BJ (cell line): ENCODE results near the gene TOM1L2. TPM values are rescaled to one million over a fixed set of nuclear protein-coding genes. Genes with fewer than 3 reads are reported as not detected.
A peak's percentile ranks its signal among the peaks of the same experiment; 100 is the strongest.

Experiments
- CTCF ChIA-PET: fragments of 350-600 bp; formaldehyde crosslinking; extraction: SDS; loops from one replicate; lab custom pipeline; 2021; ENCODE audit warnings: antibody characterized with exemption, inconsistent platforms; lab: Yijun Ruan, JAX
- POLR2A ChIA-PET: fragments of 300-600 bp; sonication (Branson Sonifier 250); formaldehyde crosslinking; extraction: SDS; loops from one replicate; lab custom pipeline; 2021; ENCODE audit warnings: antibody characterized with exemption; lab: Charles Lee
- DNase-seq: peaks from one replicate; pipeline ENCODE4 v3.0.0-alpha.2; 2011; ENCODE audit warnings: low read depth
- H3K27me3 ChIP-seq: 2 replicates; pipeline ENCODE4 v1.6.0; 2011; ENCODE audit warnings: low read length; ENCODE audit not compliant: control insufficient read depth, insufficient read depth
- H3K36me3 ChIP-seq: 2 replicates; pipeline ENCODE4 v1.5.1; 2011; ENCODE audit warnings: low read length; ENCODE audit not compliant: control insufficient read depth, insufficient read depth
- H3K4me3 ChIP-seq: 2 replicates; pipeline ENCODE4 v1.5.1; 2011; ENCODE audit warnings: low read depth, mild to moderate bottlenecking, control low read depth, low read length
- CTCF ChIP-seq: IDR thresholded peaks from 2 replicates; pipeline ENCODE4 v1.5.1; 2011; ENCODE audit warnings: low read depth, mild to moderate bottlenecking, control low read depth, inconsistent platforms, low read length, moderate library complexity; ENCODE audit not compliant: insufficient read depth
- polyA plus RNA-seq: library from polyadenylated mRNA; depleted of rRNA; stranded (reverse); fragments of >200 nt; gene quantifications from 2 replicates; pipeline ENCODE4 v1.2.3, GENCODE V29; 2011

The TOM1L2 gene
- polyA plus RNA-seq, 1 experiment: 39.6 TPM

GRCh38 chr17:17819561-17819995 lies 152.6 kb downstream of the TOM1L2 start:
- ChIA-PET CTCF (interaction anchor here (1.9 kb wide), 1 partner anchor 8 kb away, joined by 13 read pairs; no protein-coding TSS in a partner anchor), POLR2A (no interaction called here)
- H3K36me3 ChIP-seq: peaks cover 36% of the 10 kb centered on the region
- TF ChIP-seq CTCF: no peak
- DNase-seq: peak; percentile 20
- no peak overlapping the region for H3K4me3 ChIP-seq
- H3K27me3 ChIP-seq: no peaks in the 10 kb centered on the region

- POLR2A ChIA-PET: no interaction called here
- Histone ChIP-seq H3K27me3 (no peaks in the 10 kb centered on the region), H3K4me3 (no peak overlapping the region), H3K36me3 (peaks cover 39% of the 10 kb centered on the region)
- DNase-seq: no peak
- CTCF ChIA-PET: no interaction called here
- TF ChIP-seq CTCF: no peak
Measured at GRCh38 chr17:17819111-17819510, 153.1 kb downstream of the TOM1L2 start.

GRCh38 chr17:17818088-17818526 lies 154.1 kb downstream of the TOM1L2 start:
- TF ChIP-seq CTCF: no peak
- POLR2A ChIA-PET: no interaction called here
- CTCF ChIA-PET: interaction anchor here (0.7 to 1.2 kb wide), 4 partner anchors 16 to 216 kb away, joined by 3 to 4 read pairs (median 3); no protein-coding TSS in a partner anchor
- Histone ChIP-seq H3K27me3 (no peaks in the 10 kb centered on the region), H3K36me3 (peaks cover 45% of the 10 kb centered on the region), H3K4me3 (no peak overlapping the region)
- no peak for DNase-seq

GRCh38 chr17:17817552-17817947 lies 154.7 kb downstream of the TOM1L2 start:
- TF ChIP-seq CTCF: no peak
- ChIA-PET CTCF (interaction anchor here (0.7 to 1.2 kb wide), 4 partner anchors 16 to 216 kb away, joined by 3 to 4 read pairs (median 3); no protein-coding TSS in a partner anchor), POLR2A (no interaction called here)
- Histone ChIP-seq H3K36me3 (peaks cover 50% of the 10 kb centered on the region), H3K4me3 (no peak overlapping the region), H3K27me3 (no peaks in the 10 kb centered on the region)
- no peak for DNase-seq

- no peak overlapping the region for H3K4me3 ChIP-seq
- H3K36me3 ChIP-seq: peaks cover 53% of the 10 kb centered on the region
- TF ChIP-seq CTCF: no peak; the same call in 1 of the 2 replicates
- no peaks in the 10 kb centered on the region for H3K27me3 ChIP-seq
- ChIA-PET CTCF (interaction anchor here (0.6 to 2.5 kb wide), 2 partner anchors 33 to 44 kb away, joined by 3 to 10 read pairs; no protein-coding TSS in a partner anchor), POLR2A (no interaction called here)
- no peak for DNase-seq
Measured at GRCh38 chr17:17816831-17817551, 155.2 kb downstream of the TOM1L2 start.
